AG04450 (cell line): ENCODE measurements around the gene SLC25A44. TPM values are rescaled to one million over a fixed set of nuclear protein-coding genes. Genes with fewer than 3 reads are reported as not detected.

Experiments
- CTCF ChIA-PET: fragments of 300-600, 350-600 bp; formaldehyde crosslinking; extraction: SDS; loops from one replicate; lab custom pipeline; 2022; ENCODE audit warnings: antibody characterized with exemption, inconsistent platforms; lab: Charles Lee
- POLR2A ChIA-PET: fragments of 350-600 bp; formaldehyde crosslinking; extraction: SDS; loops from one replicate; lab custom pipeline; 2021; ENCODE audit warnings: antibody characterized with exemption, inconsistent platforms; lab: Yijun Ruan, JAX
- DNase-seq: peaks from one replicate; pipeline ENCODE4 v3.0.0-alpha.2; 2011; ENCODE audit warnings: low read depth, low spot score
- H3K27ac ChIP-seq: one replicate; pipeline ENCODE4 v1.5.1; 2012; ENCODE audit warnings: low read depth, low read length, control low read depth
- H3K27me3 ChIP-seq: one replicate; pipeline ENCODE4 v1.6.0; 2012; ENCODE audit warnings: low read length; ENCODE audit not compliant: control insufficient read depth, insufficient read depth
- H3K4me3 ChIP-seq: 2 replicates; pipeline ENCODE4 v1.5.1; 2011; ENCODE audit warnings: mild to moderate bottlenecking, low read depth, low read length, control low read depth
- H3K9me3 ChIP-seq: 2 replicates; pipeline ENCODE4 v1.5.1; 2012; ENCODE audit warnings: low read length; ENCODE audit not compliant: control insufficient read depth, insufficient read depth
- CTCF ChIP-seq: IDR thresholded peaks from 2 replicates; pipeline ENCODE4 v1.5.1; 2011; ENCODE audit warnings: low read depth, low read length, control low read depth, inconsistent platforms
- polyA plus RNA-seq: library from polyadenylated mRNA; depleted of rRNA; stranded (reverse); fragments of >200 nt; gene quantifications from 2 replicates; pipeline ENCODE4 v1.2.3, GENCODE V29; 2011

SLC25A44 gene
- polyA plus RNA-seq, 1 experiment: 24.1 TPM

- no peak for DNase-seq
- CTCF ChIA-PET: interaction anchor here (0.6 kb wide), 1 partner anchor 141 kb away, joined by 3 read pairs; no protein-coding TSS in a partner anchor
- POLR2A ChIA-PET: interaction anchor here (0.6 to 1.1 kb wide), 2 partner anchors 11 to 19 kb away, joined by 5 to 6 read pairs; no protein-coding TSS in a partner anchor
- H3K27me3 ChIP-seq: no peaks in the 10 kb centered on the region
- no peak for TF ChIP-seq CTCF
- no peak overlapping the region for H3K27ac ChIP-seq
- no peaks in the 10 kb centered on the region; the same call in 1 of the 2 replicates for H3K9me3 ChIP-seq
- no peak overlapping the region for H3K4me3 ChIP-seq
Observed at GRCh38 chr1:156244126-156244525, 50.2 kb downstream of the SLC25A44 start.

GRCh38 chr1:156244712-156245111 lies 50.8 kb downstream of the SLC25A44 start:
- H3K27me3 ChIP-seq: no peaks in the 10 kb centered on the region
- ChIA-PET POLR2A (interaction anchor here (0.6 to 1.2 kb wide), 3 partner anchors 11 to 131 kb away, joined by 3 to 6 read pairs (median 5); no protein-coding TSS in a partner anchor), CTCF (no interaction called here)
- H3K27ac ChIP-seq: no peak overlapping the region
- H3K9me3 ChIP-seq: no peaks in the 10 kb centered on the region; the same call in 1 of the 2 replicates
- TF ChIP-seq CTCF: no peak
- DNase-seq: no peak
- H3K4me3 ChIP-seq: no peak overlapping the region

DNA sequence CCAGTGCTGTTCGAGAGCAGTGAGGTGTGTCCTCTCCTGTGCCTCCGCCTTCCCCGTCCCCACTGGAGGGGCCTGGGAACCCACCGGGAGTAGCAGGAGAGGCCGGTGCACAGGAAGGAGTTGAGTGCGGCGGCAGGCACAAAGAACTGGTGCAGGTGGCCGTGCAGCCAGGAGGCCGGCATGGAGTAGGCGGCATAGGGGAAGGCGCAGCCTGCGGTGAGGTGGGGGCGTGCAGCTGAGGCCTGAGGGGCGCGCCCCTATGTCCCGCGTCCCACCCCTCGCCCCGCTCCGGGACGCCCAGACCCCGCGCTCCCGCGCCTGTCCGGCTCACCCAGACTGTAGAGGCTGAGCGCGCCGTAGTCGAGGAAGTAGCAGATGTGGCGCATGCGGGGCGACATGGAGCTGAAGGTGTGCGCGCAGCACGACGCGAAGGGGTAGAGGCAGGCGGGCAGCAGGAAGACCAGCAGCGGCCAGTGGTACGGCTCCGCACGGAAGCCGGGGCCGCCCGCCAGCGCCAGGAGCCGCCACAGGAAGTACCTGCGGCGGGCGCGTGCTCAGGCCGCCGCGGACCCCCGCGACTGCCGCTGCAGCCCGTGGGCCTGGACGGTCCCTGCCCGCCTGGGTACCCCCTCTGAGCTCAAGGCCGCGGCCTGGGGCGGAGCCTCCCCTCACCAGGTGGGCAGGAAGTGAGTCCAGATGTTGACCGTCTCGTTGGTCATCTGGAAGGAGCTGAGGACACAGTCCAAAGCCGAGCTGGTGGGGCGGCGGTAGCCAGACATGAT lies 51.7 kb downstream of the SLC25A44 start:
- Histone ChIP-seq H3K27me3 (no peaks in the 10 kb centered on the region), H3K27ac (no peak overlapping the region), H3K9me3 (no peaks in the 10 kb centered on the region; the same call in 1 of the 2 replicates), H3K4me3 (peak overlapping the region; percentile 40)
- ChIA-PET CTCF (no interaction called here), POLR2A (interaction anchor here (0.9 to 1.2 kb wide), 3 partner anchors 33 to 132 kb away, joined by 3 to 7 read pairs (median 3); partner anchors contain the start of gene PMF1)
- no peak for DNase-seq
- TF ChIP-seq CTCF: no peak

GRCh38 chr1:156246241-156246780 lies 52.4 kb downstream of the SLC25A44 start:
- no peak overlapping the region for H3K27ac ChIP-seq
- no peak overlapping the region for H3K4me3 ChIP-seq
- no peaks in the 10 kb centered on the region; the same call in 1 of the 2 replicates for H3K9me3 ChIP-seq
- no peak for DNase-seq
- CTCF ChIA-PET: no interaction called here
- no peaks in the 10 kb centered on the region for H3K27me3 ChIP-seq
- POLR2A ChIA-PET: interaction anchor here (0.9 to 1.2 kb wide), 2 partner anchors 33 to 119 kb away, joined by 3 to 7 read pairs; partner anchors contain the start of gene PMF1
- TF ChIP-seq CTCF: no peak
